ENCODE data around the gene SCYGR2. TPM values are rescaled to one million over a fixed set of nuclear protein-coding genes. Genes with fewer than 3 reads are reported as not detected.

SCYGR2 gene
- total RNA-seq, 1 donor from 2014 or later, result not detected

DNA sequence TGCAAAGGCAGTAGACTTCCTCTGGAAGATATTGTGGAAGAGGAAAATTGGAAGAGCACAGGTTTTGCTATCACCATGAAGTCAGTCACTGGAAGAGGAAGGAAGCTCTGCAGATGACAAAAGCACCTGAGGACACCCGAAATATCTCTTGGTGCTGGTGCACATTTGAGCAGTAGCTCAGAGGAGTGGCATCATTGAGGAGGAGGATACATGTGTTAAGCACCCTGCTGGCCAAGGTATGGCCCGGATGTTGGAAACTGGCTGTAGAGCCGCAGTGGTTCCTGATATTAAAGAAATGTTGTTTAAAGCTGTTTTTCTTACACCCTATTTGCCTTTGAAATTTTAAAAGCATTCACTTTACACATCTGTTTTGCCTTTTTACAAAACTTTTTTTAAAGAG is 32.7 kb upstream of the SCYGR2 start:
- Histone ChIP-seq H4K20me1 (ENCODE audit: low read depth) (no peaks in the 10 kb centered on the region), H3K4me3 (no peak overlapping the region), H3K79me2 (ENCODE audit: low read depth) (no peaks in the 10 kb centered on the region), H3F3A (ENCODE audit: low read depth) (no peaks in the 10 kb centered on the region), H3K4me2 (no peak overlapping the region), H3K9ac (no peak overlapping the region), H2AFZ (replicated peaks) (no peak overlapping the region), H3K4me1 (no peaks in the 10 kb centered on the region), H3K27ac (no peak overlapping the region), H3K9me3 (ENCODE audit: low read depth) (no peaks in the 10 kb centered on the region), H3K36me3 (no peaks in the 10 kb centered on the region), H3K27me3 (no peaks in the 10 kb centered on the region)
- Mint-ChIP-seq H3K36me3 (no peaks in the 10 kb centered on the region), H3K9me3 (no peaks in the 10 kb centered on the region), H3K27ac (no peak overlapping the region), H3K27me3 (ENCODE audit: insufficient read depth, low read depth) (peaks cover 2% of the 10 kb centered on the region), H3K4me3 (no peak overlapping the region), H3K4me1 (no peaks in the 10 kb centered on the region)
- DNase-seq (ENCODE audit: low spot score), result no peak
- TF ChIP-seq, protein P1, sequence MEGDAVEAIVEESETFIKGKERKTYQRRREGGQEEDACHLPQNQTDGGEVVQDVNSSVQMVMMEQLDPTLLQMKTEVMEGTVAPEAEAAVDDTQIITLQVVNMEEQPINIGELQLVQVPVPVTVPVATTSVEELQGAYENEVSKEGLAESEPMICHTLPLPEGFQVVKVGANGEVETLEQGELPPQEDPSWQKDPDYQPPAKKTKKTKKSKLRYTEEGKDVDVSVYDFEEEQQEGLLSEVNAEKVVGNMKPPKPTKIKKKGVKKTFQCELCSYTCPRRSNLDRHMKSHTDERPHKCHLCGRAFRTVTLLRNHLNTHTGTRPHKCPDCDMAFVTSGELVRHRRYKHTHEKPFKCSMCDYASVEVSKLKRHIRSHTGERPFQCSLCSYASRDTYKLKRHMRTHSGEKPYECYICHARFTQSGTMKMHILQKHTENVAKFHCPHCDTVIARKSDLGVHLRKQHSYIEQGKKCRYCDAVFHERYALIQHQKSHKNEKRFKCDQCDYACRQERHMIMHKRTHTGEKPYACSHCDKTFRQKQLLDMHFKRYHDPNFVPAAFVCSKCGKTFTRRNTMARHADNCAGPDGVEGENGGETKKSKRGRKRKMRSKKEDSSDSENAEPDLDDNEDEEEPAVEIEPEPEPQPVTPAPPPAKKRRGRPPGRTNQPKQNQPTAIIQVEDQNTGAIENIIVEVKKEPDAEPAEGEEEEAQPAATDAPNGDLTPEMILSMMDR (IDR thresholded peaks at IDR 0.05), result no peak
- TF ChIP-seq EZH2 (IDR thresholded peaks at IDR 0.05) (no peak), EZH2phosphoT487 (IDR thresholded peaks at IDR 0.05) (no peak)

DNA sequence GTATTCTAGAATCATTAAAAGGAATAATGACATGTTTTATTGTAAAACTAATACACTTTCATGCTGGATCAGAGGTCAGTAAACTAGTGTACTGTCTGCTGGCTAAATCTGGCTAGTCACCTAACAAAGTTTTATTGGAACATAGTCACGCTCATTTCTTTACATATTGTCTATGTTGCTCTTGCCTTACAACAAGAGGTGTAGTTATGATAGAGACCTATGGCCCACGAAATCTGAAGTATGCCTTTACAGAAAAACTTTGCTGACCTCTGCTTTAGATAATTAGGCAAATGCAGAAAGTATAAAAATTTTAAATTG is 29.9 kb upstream of the SCYGR2 start:
- Mint-ChIP-seq H3K9me3 (no peaks in the 10 kb centered on the region), H3K36me3 (no peaks in the 10 kb centered on the region), H3K4me3 (no peak overlapping the region), H3K4me1 (no peaks in the 10 kb centered on the region), H3K27me3 (ENCODE audit: insufficient read depth, low read depth) (peaks cover 4% of the 10 kb centered on the region), H3K27ac (no peak overlapping the region)
- Histone ChIP-seq H4K20me1 (ENCODE audit: low read depth) (no peaks in the 10 kb centered on the region), H3F3A (ENCODE audit: low read depth) (no peaks in the 10 kb centered on the region), H3K9me3 (ENCODE audit: low read depth) (no peaks in the 10 kb centered on the region), H3K4me1 (no peaks in the 10 kb centered on the region), H3K4me2 (no peak overlapping the region), H2AFZ (replicated peaks) (no peak overlapping the region), H3K27me3 (no peaks in the 10 kb centered on the region), H3K79me2 (ENCODE audit: low read depth) (no peaks in the 10 kb centered on the region), H3K9ac (no peak overlapping the region), H3K27ac (no peak overlapping the region), H3K36me3 (no peaks in the 10 kb centered on the region), H3K4me3 (no peak overlapping the region)
- no peak for TF ChIP-seq EZH2 (IDR thresholded peaks at IDR 0.05)
- TF ChIP-seq, protein P1 (IDR thresholded peaks at IDR 0.05), result no peak
- no peak for TF ChIP-seq EZH2phosphoT487 (IDR thresholded peaks at IDR 0.05)
- no peak for DNase-seq (ENCODE audit: low spot score)

DNA sequence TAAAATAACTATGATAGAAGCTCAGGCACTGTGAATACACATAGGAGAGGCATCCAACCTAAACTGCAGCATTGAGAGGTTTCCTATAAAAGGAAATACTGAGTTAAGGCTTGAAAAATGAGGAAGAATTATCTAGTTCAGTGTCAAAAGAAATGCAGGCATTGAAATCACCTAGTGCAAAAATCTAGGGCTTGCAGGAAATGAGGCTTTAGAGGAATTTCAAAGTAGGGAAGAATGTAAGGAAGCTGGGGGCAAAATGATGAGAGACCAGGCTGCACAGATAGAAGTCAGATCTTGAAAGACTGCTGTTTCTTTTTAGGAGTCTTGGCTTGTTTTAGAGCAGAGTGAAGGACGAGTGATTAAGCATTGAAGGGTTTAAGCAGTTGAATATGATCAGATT is 28.1 kb upstream of the SCYGR2 start:
- Histone ChIP-seq H3F3A (ENCODE audit: low read depth) (no peaks in the 10 kb centered on the region), H3K4me3 (no peak overlapping the region), H3K9ac (no peak overlapping the region), H4K20me1 (ENCODE audit: low read depth) (no peaks in the 10 kb centered on the region), H3K27me3 (no peaks in the 10 kb centered on the region), H3K9me3 (ENCODE audit: low read depth) (no peaks in the 10 kb centered on the region), H3K36me3 (no peaks in the 10 kb centered on the region), H3K4me2 (no peak overlapping the region), H3K27ac (no peak overlapping the region), H2AFZ (replicated peaks) (no peak overlapping the region), H3K4me1 (no peaks in the 10 kb centered on the region), H3K79me2 (ENCODE audit: low read depth) (no peaks in the 10 kb centered on the region)
- Mint-ChIP-seq H3K9me3 (no peaks in the 10 kb centered on the region), H3K36me3 (no peaks in the 10 kb centered on the region), H3K4me3 (no peak overlapping the region), H3K4me1 (no peaks in the 10 kb centered on the region), H3K27ac (no peak overlapping the region), H3K27me3 (ENCODE audit: insufficient read depth, low read depth) (peaks cover 4% of the 10 kb centered on the region)
- no peak for DNase-seq (ENCODE audit: low spot score)
- TF ChIP-seq EZH2phosphoT487 (IDR thresholded peaks at IDR 0.05) (no peak), EZH2 (IDR thresholded peaks at IDR 0.05) (no peak)
- TF ChIP-seq, protein P1 (IDR thresholded peaks at IDR 0.05), result no peak

DNA sequence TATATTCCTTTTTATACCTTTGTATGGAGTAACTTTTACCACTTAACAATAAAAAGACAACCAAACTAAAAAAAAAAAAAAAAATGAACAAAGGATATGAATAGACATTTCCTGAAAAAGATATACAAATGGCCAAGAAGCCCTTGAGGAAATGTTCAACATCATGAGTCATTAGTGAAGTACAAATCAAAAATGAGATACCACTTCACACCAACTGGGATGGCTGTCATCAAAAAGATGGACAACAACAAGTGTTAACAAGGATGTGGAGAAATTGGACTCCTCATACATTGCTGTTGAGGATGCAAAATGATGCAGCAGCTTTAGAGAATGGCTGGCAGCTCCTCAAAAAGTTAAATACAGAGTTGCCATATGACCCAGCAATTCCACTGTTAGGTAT is 22.6 kb upstream of the SCYGR2 start:
- Histone ChIP-seq H2AFZ (replicated peaks) (no peak overlapping the region), H4K20me1 (ENCODE audit: low read depth) (no peaks in the 10 kb centered on the region), H3F3A (ENCODE audit: low read depth) (no peaks in the 10 kb centered on the region), H3K36me3 (no peaks in the 10 kb centered on the region), H3K4me1 (no peaks in the 10 kb centered on the region), H3K9ac (no peak overlapping the region), H3K27me3 (no peaks in the 10 kb centered on the region), H3K79me2 (ENCODE audit: low read depth) (no peaks in the 10 kb centered on the region), H3K9me3 (ENCODE audit: low read depth) (no peaks in the 10 kb centered on the region), H3K27ac (no peak overlapping the region), H3K4me2 (no peak overlapping the region), H3K4me3 (no peak overlapping the region)
- Mint-ChIP-seq H3K4me3 (no peak overlapping the region), H3K27ac (no peak overlapping the region), H3K4me1 (peaks cover 3% of the 10 kb centered on the region), H3K36me3 (no peaks in the 10 kb centered on the region), H3K9me3 (no peaks in the 10 kb centered on the region), H3K27me3 (ENCODE audit: insufficient read depth, low read depth) (peaks cover 4% of the 10 kb centered on the region)
- no peak for DNase-seq (ENCODE audit: low spot score)
- TF ChIP-seq EZH2phosphoT487 (IDR thresholded peaks at IDR 0.05) (no peak), EZH2 (IDR thresholded peaks at IDR 0.05) (no peak)
- TF ChIP-seq, protein P1 (IDR thresholded peaks at IDR 0.05), result no peak
